ENCODE measurements around the gene CCDC93. TPM values are rescaled to one million over a fixed set of nuclear protein-coding genes. Genes with fewer than 3 reads are reported as not detected.

The CCDC93 gene, protein sequence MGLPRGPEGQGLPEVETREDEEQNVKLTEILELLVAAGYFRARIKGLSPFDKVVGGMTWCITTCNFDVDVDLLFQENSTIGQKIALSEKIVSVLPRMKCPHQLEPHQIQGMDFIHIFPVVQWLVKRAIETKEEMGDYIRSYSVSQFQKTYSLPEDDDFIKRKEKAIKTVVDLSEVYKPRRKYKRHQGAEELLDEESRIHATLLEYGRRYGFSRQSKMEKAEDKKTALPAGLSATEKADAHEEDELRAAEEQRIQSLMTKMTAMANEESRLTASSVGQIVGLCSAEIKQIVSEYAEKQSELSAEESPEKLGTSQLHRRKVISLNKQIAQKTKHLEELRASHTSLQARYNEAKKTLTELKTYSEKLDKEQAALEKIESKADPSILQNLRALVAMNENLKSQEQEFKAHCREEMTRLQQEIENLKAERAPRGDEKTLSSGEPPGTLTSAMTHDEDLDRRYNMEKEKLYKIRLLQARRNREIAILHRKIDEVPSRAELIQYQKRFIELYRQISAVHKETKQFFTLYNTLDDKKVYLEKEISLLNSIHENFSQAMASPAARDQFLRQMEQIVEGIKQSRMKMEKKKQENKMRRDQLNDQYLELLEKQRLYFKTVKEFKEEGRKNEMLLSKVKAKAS
- 10 to 100 TPM; 62.2 to 64.5 TPM for total RNA-seq
- polyA plus RNA-seq (2013, experiment 1 of 2), result 24.0 TPM
- polyA plus RNA-seq (2013, experiment 2 of 2), result 31.0 TPM
- 61.3 to 241 (median 126) reads per million in 172 experiments for total RNA-seq

DNA sequence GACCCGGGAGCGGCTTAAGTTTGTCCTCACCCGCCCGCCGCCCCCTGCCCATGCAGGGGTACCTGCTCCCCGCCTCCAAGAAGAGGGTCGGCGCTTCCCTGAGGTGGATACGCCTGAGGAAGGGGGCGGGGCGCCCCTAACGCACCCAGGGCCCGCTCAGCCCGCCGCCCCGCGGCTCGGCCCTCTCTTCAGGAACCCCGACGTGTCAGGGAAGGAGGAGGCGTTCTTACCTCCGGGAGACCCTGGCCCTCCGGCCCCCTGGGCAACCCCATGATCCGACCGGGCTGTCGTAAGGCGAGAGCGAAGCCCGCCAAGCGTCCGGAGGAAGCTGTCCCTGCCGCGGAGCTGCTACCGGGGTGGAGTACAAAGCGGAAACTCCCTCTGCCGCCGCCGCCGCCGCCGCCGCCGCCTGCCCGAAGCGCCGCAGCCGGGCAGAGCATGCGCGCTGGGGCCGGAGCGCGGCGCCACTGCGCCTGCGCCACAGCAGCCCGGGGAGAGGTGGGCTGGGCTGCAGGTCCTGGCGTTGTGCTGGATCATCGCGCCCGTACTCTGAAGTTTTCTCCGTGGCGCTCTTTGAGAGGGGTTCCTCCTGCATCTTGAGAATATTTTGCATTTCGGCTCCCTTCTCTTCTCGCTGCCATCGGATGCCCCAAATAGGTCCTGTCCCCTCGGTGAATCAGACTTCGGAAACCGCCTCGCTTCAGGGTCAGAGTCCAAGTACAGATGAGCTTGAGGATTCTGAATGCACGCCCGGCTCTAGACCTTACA, at the start of gene CCDC93:
CCDC93 (minus strand) TSS at position 347 of the 768 bp plus-strand sequence; CDS start at position 272, 75 bp downstream.
- Histone ChIP-seq H3K4me3 (ENCODE audit: low read length) (peak within 1 kb of the TSS; percentile 89), H3K4me1 (ENCODE audit: insufficient read depth, low read length) (peaks cover 33% of the 10 kb centered on the region), H3K27ac (ENCODE audit: low read depth in 1 of 2, low read length in 2 of 2) (peak within 1 kb of the TSS; percentile 92 to 95), H3K9me3 (ENCODE audit: control insufficient read depth in 1 of 2, insufficient read depth in 1 of 2, low read length in 2 of 2) (no peaks in the 10 kb centered on the region), H3K36me3 (ENCODE audit: insufficient read depth, low read length) (peaks cover 3% of the 10 kb centered on the region), H3K27me3 (ENCODE audit: control insufficient read depth in 1 of 2, insufficient read depth in 2 of 2, low read length in 2 of 2) (no peaks in the 10 kb centered on the region)
- H3K36me3 Mint-ChIP-seq (ENCODE audit: low read depth), result peaks cover 22% of the 10 kb centered on the region
- peak within 1 kb of the TSS; percentile 92 for H3K4me3 Mint-ChIP-seq
- H3K9me3 Mint-ChIP-seq, result no peaks in the 10 kb centered on the region
- ChIA-PET CTCF (interaction anchor here (1.0 to 5.6 kb wide), 3 partner anchors 11 to 199 kb away, joined by 3 to 44 read pairs (median 14); partner anchors contain the start of gene DDX18), POLR2A (interaction anchor here (0.7 to 2.4 kb wide), 9 partner anchors 10 to 297 kb away, joined by 3 to 20 read pairs (median 4); partner anchors contain the start of genes DDX18 and INSIG2)
- no peaks in the 10 kb centered on the region for H3K27me3 Mint-ChIP-seq
- TF ChIP-seq, protein P1, sequence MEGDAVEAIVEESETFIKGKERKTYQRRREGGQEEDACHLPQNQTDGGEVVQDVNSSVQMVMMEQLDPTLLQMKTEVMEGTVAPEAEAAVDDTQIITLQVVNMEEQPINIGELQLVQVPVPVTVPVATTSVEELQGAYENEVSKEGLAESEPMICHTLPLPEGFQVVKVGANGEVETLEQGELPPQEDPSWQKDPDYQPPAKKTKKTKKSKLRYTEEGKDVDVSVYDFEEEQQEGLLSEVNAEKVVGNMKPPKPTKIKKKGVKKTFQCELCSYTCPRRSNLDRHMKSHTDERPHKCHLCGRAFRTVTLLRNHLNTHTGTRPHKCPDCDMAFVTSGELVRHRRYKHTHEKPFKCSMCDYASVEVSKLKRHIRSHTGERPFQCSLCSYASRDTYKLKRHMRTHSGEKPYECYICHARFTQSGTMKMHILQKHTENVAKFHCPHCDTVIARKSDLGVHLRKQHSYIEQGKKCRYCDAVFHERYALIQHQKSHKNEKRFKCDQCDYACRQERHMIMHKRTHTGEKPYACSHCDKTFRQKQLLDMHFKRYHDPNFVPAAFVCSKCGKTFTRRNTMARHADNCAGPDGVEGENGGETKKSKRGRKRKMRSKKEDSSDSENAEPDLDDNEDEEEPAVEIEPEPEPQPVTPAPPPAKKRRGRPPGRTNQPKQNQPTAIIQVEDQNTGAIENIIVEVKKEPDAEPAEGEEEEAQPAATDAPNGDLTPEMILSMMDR (IDR thresholded peaks at IDR 0.05), result no peak
- H3K4me1 Mint-ChIP-seq (ENCODE audit: low read depth), result peaks cover 44% of the 10 kb centered on the region
- ATAC-seq (ENCODE audit: poor library complexity), result peak; percentile 83
- H3K27ac Mint-ChIP-seq, result peak within 1 kb of the TSS; percentile 86
- intact Hi-C loops (cut with DNase I, micrococcal nuclease), result loop anchor here (2.0 to 10.0 kb wide), 7 partner anchors 73 to 1661 kb away; partner anchors contain the start of genes C2orf76 (in 1 of the 2), DBI (in 1 of the 2), DDX18 (in 1 of the 2) and TMEM177 (in 1 of the 2)
- peak; percentile 73 to 96 (median 84) for DNase-seq

DNA sequence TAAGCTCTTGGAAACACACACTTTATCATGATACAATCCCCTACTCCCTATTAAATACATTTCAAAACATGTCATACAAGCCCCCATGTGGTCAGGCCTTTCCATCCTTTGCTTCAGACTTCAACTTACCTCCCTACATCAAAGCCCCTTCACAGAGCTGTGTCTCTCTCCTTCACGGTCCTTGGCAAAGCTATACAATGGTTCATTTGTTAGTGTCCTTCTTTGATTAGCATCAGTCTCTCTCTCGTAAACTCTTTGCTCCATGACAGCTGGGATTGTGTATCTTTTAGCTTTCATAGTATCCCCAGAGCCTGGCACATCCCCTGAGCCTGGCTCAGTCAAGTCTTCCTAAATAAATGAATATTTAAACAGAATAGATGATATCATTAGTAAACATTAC, 48.8 kb upstream of the CCDC93 start:
- TF ChIP-seq, protein P1 (IDR thresholded peaks at IDR 0.05), result no peak
- H3K9me3 Mint-ChIP-seq, result no peaks in the 10 kb centered on the region
- peaks cover 0 to 3% of the 10 kb centered on the region in 2 experiments for H3K27me3 ChIP-seq (ENCODE audit: control insufficient read depth in 1 of 2, insufficient read depth in 2 of 2, low read length in 2 of 2)
- intact Hi-C loops (cut with DNase I, micrococcal nuclease), result no loop called here
- no peak overlapping the region for H3K27ac ChIP-seq (ENCODE audit: low read depth in 1 of 2, low read length in 2 of 2)
- no peak overlapping the region for H3K4me3 ChIP-seq (ENCODE audit: low read length)
- H3K36me3 ChIP-seq (ENCODE audit: insufficient read depth, low read length), result no peaks in the 10 kb centered on the region
- no peak overlapping the region for H3K27ac Mint-ChIP-seq
- DNase-seq (no peak), ATAC-seq (ENCODE audit: poor library complexity) (no peak)
- no peaks in the 10 kb centered on the region for H3K4me1 ChIP-seq (ENCODE audit: insufficient read depth, low read length)
- no peak overlapping the region for H3K4me3 Mint-ChIP-seq
- POLR2A ChIA-PET, result no interaction called here
- H3K27me3 Mint-ChIP-seq, result peaks cover 38% of the 10 kb centered on the region
- CTCF ChIA-PET, result interaction anchor here (1.0 kb wide), 1 partner anchor 30 kb away, joined by 3 read pairs; no protein-coding TSS in a partner anchor
- no peaks in the 10 kb centered on the region for H3K9me3 ChIP-seq (ENCODE audit: control insufficient read depth in 1 of 2, insufficient read depth in 1 of 2, low read length in 2 of 2)
- peaks cover 8% of the 10 kb centered on the region for H3K4me1 Mint-ChIP-seq (ENCODE audit: low read depth)
- no peaks in the 10 kb centered on the region for H3K36me3 Mint-ChIP-seq (ENCODE audit: low read depth)

DNA sequence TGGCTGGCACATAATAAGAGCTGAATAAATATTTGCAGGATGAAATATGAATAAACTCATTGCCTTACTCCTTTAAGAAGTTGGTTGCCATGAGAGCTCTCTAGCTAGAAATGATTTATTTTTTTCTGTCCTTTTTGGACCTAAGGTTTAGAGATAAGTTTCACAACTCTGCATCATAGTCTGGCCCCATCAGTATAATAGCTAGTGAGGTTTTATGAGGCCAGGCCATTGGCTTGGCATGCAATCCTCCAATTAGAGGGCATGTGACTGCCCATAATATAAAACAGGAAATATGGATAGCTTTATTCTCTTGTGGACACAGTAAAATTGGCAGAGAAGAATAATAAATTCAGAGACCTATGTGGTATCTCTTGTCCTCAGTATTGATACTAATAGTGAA, 48.2 kb upstream of the CCDC93 start:
- Histone ChIP-seq H3K4me3 (ENCODE audit: low read length) (no peak overlapping the region), H3K4me1 (ENCODE audit: insufficient read depth, low read length) (no peaks in the 10 kb centered on the region), H3K27ac (ENCODE audit: low read depth in 1 of 2, low read length in 2 of 2) (no peak overlapping the region), H3K27me3 (ENCODE audit: control insufficient read depth in 1 of 2, insufficient read depth in 2 of 2, low read length in 2 of 2) (peaks cover 0 to 3% of the 10 kb centered on the region in 2 experiments), H3K9me3 (ENCODE audit: control insufficient read depth in 1 of 2, insufficient read depth in 1 of 2, low read length in 2 of 2) (no peaks in the 10 kb centered on the region), H3K36me3 (ENCODE audit: insufficient read depth, low read length) (no peaks in the 10 kb centered on the region)
- ChIA-PET CTCF (no interaction called here), POLR2A (no interaction called here)
- no peaks in the 10 kb centered on the region for H3K9me3 Mint-ChIP-seq
- no peak overlapping the region for H3K27ac Mint-ChIP-seq
- H3K4me1 Mint-ChIP-seq (ENCODE audit: low read depth), result peaks cover 8% of the 10 kb centered on the region
- intact Hi-C loops (cut with DNase I, micrococcal nuclease), result no loop called here
- no peak for ATAC-seq (ENCODE audit: poor library complexity)
- H3K4me3 Mint-ChIP-seq, result no peak overlapping the region
- DNase-seq, result no peak
- TF ChIP-seq, protein P1 (IDR thresholded peaks at IDR 0.05), result no peak
- H3K27me3 Mint-ChIP-seq, result peaks cover 44% of the 10 kb centered on the region
- H3K36me3 Mint-ChIP-seq (ENCODE audit: low read depth), result no peaks in the 10 kb centered on the region

All from CD4-positive, alpha-beta T cell (primary cell).